Effector CD4-positive, alpha-beta T cell (primary cell): ENCODE data around the gene KDM7A.

Source experiments
- DNase-seq: peaks from one replicate; pipeline ENCODE4 v3.0.0-alpha.2; 2020

KDM7A gene

DNA sequence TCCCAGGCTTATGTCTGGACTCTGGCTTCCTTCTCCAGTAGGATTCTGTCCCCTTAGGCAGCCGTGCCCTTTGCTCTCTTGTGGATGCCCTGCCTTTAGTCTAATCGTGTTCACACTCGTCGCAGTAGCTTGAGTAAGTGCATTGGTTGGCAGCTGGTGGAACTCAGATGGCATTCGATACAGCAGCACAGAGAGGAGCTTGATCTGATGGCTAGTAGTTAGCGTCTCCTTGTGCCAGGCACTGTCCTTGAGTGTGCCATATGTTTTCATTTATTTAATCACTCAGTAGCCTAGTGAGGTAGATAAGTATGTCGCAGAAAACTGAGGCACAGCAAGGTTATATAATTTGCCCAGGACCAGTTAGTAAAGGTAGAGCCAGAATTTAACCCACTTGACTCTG, 95.9 kb downstream of the KDM7A start:
- DNase-seq: no peak

DNA sequence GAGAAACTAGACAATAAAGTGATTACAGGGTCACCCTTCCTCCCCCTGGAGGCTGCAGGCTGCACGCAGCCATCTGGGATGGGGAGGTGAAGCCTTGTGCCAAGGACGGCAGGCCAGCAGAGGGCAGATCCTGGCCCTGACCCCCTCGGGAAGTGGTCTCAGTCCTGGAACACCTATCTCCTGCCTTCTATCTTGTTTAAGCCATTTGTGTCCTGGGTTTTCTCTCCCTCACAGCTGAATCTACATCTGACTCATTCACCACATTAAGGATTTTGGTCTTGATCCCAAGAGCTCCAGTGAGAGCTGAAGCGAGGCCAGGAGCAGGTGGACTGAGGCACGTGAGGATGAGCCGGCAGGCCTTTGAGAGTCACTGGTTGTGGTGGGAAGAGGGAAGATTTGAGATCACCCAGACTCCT, 97.7 kb downstream of the KDM7A start:
- no peak for DNase-seq

DNA sequence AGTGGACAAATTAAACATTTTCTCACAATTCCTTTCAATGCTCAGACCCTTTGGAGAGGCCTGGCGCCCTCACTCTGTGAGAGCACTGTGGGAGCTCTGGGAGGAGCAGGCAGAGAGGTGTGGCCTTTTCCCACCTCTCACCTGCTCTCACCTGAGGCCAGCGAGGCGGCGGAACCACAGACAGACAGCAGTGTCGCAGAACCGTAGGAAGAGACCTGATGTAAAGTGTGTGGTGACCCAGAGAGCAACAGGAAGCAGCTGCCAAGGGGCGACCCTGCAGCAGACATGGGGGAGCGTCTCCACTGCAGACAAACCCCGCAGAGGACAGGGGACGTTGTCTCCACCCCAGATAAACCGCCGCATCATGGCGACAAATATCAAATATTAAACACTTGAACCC, 98.4 kb downstream of the KDM7A start:
- DNase-seq: no peak

DNA sequence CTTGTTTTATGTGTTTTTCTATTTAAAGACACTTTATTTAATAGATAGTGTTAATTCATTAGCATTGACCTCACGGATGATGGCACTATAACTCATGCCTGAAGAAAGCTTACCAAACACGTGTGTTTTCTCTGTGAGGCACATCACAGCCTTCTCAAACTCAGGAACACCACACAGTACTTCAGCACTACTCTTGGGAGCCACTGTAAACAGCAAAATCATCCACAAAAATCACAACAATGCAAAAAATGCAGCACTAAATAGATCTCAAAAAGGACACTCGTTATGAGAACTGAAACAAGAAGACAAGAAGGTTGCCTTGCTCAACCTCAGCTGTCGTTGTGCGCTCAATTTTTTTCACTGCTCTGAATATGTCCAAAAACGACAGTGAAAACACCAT, 102.0 kb downstream of the KDM7A start:
- DNase-seq: no peak

DNA sequence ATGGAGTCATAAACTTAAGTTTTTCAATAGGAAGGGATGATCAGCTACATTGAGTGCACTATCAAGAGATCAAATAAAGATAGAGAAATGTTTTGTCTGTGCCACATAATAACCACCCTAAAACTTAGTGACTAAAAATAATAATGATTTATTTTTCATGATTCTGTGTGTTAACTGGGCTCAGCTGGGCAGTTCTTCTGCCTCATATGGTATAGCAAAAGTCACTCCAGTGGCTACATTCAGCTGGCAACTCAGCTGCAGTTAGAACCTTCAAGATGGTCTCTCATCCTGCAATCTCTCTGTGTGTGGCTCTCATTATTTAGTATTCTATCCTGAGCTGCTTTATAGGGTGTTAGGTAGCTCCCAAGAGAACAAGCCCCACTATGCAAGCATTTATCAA, 106.2 kb downstream of the KDM7A start:
- no peak for DNase-seq

DNA sequence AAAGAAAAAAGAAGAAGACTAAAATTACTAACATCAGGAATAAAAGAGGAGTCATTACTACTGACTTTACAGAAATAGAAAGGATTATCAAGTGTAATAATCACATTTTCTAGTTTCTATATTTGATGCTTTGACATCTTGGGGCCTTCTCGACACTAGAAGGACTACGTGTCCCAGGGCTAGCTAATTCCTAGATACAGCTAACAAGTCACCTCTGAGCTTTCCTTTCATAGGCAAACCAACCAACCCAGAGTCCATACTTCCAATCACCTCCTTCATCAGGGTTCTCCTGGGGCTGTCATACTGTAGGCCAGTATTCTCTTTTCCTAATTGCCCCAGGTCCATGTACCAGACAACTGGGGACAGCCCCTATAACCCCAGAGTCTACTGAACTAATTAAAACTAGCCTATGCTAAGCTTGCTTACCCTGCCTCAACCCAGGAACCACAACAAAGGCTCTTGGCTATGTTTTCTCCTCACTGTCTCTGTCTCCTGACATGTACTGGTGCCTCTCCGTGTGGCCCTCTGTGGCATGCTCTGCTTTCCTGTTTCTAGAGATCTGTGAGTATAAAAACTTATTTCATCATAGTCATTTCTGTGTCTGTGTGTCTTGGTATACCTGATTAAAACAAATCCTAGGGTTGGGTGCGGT, 107.4 kb downstream of the KDM7A start:
- DNase-seq: no peak

DNA sequence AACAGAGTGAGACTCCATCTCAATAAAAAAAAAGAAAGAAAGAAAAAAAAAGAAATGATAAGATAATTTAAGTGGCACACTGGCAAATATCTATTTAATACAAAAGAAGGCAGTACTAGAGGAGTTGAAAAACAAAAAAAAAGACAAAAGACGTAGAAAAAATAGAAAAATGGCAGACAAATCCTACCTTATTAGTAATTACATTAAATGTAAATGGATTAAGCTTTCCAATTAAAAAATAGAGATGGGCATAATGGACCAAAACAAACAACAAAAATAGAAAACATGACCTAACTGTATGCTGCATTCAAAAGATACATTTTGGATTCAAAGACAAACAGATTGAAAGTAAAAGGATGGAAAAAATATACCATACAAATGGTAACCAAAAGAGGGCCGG, 108.8 kb downstream of the KDM7A start:
- no peak for DNase-seq

DNA sequence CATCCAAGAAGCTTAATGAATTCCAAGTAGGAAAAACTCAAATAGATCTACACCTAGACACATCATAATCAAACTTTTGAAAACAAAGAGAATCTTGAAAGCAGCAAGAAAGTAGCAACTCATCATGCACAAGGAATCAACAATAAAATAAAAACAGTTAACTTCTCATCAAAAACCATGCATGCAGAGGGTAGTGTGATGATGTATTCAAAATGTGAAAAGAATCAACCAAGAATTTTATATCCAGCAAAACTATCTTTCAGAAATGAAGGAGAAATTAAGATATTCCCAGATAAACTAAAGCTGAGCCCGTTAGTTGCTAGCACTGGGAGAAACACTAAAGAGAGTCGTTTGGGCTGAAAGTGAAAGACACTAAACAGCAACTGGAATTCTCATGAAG, 109.7 kb downstream of the KDM7A start:
- DNase-seq: no peak

DNA sequence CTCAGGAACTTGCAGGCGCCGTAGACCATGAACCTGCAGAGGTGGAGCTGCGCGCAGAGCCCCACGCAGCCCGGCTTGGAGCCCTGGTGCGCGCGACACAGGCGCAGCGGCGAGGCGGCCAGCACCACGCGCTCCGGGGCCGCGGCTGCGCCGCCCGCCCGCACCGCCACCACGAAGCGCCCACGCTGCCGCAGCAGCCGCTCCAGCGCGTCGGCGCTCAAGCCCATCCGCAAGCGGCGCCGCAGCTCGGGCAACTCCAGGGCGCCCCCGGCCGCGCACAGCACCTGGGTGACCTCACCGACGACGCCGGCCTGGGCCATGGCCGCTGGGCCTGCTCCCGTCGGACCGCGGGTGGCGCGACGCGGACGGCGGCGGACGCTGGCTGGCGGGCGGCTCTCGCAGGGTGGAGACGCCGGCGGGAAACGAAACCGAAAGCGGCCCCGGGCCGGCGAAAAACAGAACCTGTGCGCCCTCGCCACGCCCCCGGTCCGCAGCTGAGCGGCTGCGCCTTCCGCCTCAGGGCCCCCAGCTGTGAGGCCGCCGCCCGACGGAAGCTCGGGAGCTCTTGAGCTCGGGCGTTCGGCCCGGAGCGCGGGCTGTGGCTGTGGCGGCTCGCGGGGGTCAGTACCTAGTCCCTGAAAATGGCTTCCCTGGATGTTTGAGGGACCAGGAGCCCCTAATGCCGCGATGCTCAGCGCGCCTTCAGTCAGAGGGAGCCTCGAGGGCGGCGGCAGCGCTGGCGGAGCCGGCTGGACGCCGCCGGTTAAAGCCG, 114.1 kb downstream of the KDM7A start, which contains the start of gene PARP12:
TSS of gene PARP12 (minus strand) at position 424 of the 772 bp plus-strand sequence. CDS start at position 320, 104 bp downstream.
- DNase-seq: peak; percentile 80

DNA sequence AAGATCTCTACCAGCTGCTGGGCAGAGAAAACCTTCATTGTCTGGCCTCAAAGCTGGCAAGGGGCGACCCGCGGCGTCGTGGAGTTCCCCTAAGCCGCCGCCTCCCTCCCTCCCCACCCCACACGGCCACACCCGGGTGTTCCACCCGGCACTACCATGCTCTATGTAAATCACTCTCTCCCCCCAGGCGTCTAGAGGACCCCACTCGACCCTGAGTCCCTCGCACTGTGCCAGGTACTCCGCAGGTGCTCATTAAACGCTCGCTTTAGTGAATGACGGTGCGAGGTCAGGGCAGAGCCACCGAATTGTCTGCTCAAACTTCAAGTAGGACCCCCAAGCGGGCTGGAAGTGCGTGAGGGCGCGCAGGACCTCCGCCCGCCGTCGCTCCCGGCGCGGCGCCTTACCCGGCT, 114.7 kb downstream of the KDM7A start:
- DNase-seq: peak; percentile 42

DNA sequence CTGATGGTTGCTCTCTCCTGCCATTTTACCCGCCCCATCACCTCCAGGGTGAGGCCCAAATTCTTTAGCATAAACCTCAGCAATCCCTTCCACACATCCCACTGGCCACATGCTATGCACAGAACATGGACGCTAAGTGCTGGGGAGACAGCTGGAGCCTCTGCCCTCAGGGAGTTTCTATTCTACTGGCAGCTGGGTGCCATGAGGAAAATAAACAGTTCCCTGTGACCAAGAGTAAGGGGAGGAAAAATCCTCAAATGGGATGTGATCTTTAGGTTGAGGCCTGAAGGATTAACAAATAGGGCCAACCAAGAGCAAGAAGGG, 115.2 kb downstream of the KDM7A start:
- DNase-seq: no peak

DNA sequence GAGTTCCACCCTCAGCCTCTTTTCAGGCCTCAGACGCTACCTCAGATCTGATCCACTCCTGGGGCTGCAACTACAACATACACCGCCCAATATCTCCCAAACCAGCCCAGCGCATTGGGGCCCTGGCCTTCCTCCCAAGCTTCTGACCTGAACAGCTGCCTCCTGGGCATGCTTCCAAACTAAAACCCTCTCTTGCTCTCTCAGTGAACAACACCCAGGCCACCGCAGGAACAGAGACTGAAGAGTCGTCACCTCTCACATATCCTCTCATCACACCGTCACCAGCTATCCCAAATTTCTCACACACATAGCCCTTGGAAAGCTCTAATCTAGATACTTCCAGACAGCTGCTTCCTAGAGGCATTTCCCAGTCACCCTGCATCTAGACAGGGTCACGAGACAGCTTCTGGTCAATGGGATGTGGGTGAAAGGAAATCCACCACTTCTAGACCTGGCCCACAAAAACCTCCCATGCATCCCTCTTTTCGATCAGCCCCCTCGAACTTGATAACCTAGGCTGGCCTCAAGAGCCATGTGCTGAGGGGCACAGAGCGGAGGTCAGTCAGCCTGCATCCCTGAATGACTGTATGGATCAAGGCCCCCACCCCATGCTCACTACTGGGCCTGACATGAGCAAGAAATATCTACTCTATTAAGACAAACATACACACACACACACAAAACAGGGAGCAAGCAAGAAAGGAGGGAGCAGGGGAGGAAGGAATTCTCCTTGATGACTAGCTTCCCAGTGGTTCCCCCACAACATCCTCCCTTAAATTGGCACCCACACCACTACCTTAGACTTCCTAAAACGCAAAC, 115.8 kb downstream of the KDM7A start:
- no peak for DNase-seq

DNA sequence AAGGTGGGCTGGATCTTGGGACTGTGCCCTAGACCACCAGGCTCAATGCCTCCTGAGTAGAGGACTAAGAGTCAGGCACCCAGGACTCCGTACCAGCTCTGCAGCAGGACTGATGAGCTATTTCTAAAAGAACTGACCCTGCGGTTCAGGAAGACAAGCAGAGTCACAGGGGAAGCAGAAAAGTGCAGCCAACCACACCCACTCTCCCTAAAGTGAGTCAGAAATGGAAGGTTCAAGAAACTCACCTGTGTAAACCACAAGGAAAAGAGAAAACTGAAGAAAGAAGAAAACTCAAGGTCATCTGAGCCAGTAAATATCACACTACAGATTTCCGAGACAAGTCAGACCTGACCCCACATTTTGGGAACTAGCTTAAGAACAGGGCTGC, 116.5 kb downstream of the KDM7A start:
- DNase-seq: no peak

DNA sequence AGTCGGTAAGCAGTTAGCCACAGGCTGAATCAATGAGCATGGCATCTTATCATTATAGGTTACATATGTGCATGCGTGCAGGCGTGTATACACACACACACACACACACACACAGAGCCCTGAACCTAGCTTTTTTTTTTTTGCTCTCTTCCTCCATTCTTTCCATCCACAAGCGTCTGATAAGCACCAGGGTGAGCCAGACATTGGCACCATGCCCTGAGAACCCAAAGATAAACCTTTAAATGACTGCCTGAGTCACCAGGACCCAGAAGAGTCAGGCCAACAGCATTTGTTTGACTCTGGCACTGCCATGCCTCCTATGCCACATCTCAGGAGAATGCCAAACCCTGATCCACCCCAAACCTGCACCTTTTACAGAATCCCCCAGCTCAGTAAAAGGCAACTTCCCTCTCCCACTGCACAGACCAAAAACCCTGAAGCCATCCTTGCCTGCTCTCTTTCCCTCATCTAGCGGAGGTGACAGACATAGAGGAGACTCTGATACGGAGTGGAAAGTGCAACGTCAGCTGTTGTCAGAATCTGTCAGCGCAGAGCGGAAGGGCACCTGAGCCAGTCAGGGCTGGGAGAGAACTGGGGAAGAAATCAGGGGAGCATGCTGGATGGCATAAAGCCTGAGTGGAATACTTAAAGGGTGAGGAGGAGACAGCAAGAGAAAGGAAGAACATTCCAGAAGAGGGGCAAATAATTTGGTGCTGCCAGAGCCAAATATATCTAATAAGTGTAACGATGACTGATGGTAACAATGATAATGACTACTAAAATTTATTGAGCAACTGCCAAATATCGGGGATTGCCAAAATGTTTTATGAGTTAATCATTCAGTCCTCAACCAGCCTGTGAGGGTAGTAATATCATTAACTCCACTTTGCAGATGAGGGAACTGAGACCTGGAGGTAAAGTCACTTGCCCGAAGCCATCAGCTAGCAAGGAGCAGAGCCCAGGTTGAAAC, 117.2 kb downstream of the KDM7A start:
- DNase-seq: peak; percentile 44

DNA sequence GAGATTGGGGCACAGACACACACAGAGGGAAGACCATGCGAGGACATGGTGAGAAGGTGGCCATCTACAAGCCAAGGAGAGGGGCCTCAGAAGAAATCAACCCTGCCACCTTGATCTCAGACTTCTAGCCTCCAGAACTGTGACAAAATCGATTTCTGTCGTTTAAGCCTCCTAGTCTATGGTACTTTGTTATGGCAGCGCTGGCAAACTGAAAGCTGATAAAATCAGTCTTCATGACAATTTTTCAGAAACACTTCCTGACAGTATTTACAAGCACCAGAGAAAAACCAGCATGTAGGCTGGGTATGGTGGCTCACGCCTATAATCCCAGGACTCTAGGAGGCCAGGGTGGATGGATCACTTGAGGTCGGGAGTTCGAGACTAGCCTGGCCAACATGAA, 118.3 kb downstream of the KDM7A start:
- DNase-seq: no peak

DNA sequence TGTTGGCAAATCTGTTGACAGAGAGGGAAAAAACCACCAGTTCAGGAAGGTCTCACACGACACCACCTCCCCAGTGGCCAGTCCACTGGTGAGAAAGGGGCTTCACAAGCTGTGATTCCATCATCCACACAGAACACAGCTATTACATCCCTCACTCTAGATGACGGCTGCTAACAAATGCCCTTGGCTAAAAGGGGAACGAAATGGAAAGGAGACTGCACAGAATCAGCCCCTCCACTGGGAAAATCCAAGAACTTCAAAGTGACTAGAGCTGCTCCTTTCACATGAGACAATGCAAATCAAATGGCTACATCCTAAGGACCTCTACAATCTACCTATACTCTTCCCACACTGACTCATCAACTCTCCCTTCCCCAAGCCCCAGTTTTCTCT, 119.6 kb downstream of the KDM7A start:
- no peak for DNase-seq

DNA sequence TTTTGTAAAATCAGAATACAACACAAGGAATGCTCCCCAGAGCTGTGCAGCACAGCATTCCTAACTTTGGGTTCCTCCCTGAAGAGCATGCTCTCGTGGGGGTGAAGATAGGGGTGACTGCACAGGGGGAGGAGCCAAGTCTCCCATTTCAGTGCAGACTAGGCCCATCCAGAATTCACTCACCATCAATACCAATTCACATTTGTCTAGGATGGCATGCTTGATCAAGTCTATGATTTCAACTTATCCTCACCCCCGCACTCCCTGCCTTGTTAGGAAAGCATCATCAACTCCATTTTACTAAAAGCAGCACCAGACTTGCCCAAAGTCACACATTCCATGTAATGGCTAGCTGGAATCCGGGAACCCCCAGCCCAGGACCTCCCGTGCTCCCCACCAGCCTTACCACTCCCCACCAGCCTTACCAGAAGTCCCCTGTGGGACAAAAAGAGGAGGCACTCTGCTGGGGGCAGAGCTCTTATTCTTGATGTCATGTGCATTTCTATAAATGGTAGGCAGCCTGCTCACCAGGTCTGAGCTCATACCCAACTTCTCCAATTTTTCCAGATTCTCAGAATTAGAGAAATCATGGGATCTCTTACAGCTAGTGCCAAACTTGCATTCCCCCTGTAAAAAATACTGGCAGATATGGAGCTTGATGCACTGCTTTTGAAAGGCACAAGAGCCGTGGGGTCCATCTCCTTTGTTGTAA, 120.2 kb downstream of the KDM7A start:
- DNase-seq: no peak

DNA sequence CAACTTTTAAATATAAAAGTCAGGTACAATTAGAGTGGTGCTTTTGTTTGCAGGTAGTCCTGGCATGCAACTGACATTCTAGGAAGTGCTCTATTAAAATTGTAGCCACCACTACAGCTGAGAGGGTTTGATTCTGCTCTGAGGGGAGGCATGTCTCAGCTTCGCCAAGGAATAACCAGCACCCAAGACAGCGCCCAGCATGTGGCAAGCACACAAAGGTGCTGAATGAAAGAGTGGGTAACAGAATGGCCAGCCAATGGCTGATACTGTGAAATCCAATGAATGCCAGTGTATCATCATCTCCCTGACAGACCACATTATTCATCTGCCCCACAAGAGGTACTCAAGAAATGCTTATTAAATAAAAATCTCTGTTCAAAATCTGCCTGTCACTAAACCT, 121.0 kb downstream of the KDM7A start:
- no peak for DNase-seq

DNA sequence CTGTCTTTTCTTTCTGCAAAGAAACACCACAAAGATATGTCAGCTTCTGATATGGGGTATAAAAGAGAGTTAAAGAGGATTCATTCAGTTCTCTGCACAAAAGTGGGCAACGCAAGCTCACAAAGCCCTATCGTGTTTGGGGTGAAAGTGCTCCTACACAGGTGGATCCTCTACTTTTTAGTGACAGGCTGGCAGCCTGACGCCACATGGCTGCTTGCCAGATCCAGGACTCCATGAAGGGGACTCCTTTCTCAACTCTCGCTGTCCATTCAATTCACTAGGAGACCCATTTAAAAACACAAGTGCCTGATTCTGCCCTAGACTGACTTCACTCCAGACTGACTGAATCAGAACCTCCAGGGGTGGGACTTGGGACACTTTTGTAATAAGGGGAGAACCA, 122.0 kb downstream of the KDM7A start:
- no peak for DNase-seq

DNA sequence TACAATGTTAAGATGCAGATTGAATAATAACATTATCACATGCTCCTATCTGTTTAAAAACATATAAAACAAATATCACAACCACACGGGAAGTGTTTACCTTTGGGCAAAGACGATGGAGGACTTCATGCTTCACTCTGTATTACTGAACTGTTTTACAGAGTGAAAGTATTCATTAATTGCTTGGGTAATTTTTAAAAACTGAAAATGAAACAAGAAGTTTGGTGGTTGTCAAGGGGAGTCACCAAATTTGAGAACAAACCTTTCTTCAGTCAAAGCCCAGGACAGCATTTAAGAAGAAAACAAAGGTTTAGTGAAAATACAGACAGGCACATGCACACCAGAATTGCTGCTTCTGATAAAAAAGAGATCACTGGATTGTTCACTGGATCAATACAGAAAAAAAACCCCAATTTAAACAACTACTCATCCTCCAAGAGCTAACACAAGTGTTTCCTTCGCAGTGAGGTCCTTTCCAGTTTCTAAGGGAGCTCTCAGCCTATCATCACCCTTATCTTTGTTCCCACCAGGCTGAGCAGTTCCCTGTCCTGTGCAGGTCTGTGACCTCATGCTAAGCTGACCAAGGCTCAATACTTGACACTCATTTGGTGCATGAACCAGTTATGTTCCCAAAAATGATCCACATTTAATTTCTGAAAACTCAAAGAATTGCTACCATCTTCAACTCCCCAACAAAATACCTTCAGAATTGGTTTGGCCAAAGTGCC, 122.8 kb downstream of the KDM7A start:
- DNase-seq: no peak

DNA sequence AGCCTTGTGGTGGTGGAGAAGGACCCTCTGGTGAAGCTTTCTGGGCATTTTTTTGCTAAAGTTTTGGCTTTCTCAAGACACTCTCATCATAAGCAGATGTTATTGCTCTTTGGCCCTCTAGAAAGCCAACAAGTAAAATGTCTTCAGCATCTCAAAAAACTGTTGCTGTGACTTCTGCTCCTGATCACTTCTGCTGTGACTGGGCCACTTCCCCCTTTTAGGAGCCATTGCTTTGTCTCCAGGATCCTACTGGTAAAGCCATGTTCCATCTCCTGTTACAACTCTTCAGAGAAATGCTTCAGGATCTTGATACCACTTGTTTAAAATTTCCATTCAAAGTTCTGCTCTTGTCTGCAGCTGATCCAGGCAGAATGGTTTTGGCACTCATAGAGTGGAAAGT, 125.0 kb downstream of the KDM7A start:
- no peak for DNase-seq
